ENCODE results near the gene PIRT. TPM values are rescaled to one million over a fixed set of nuclear protein-coding genes. Genes with fewer than 3 reads are reported as not detected.

Gene PIRT
- total and polyA plus RNA-seq, 2 of the 8 experiments (the other 6 are each of a cell fraction or from before 2014, with no cell fraction given) = 0.03 TPM; not detected in 1

- no peak overlapping the region for H3K4ac ChIP-seq (replicated peaks; ENCODE audit: insufficient read length, low read depth, low read length)
- peaks cover 7 to 10% (median 7%) of the 10 kb centered on the region in 4 experiments; a peak in 6 of 7 replicates for H3K4me1 ChIP-seq (replicated peaks in 1 of 4; ENCODE audit: control insufficient read depth in 3 of 4, insufficient read depth in 4 of 4, low read length in 3 of 4)
- no peak overlapping the region for H4K8ac ChIP-seq (ENCODE audit: extremely low read depth, insufficient read depth, low read length)
- no peak overlapping the region for H2BK20ac ChIP-seq (ENCODE audit: low read length)
- H3K23me2 ChIP-seq (ENCODE audit: low read depth, low read length) = peaks cover 17% of the 10 kb centered on the region; the same call in 1 of the 2 replicates
- no peaks in the 10 kb centered on the region; a peak in 1 of 4 replicates for H3K9me3 ChIP-seq (ENCODE audit: insufficient read depth in 2 of 2, low read depth in 1 of 2, low read length in 1 of 2)
- no peak overlapping the region for H2BK15ac ChIP-seq (ENCODE audit: low read length)
- DNase-seq (ENCODE audit: low read depth in 1 of 2, low spot score in 2 of 2) (no peak), FAIRE-seq (no peak)
- H3K79me1 ChIP-seq (ENCODE audit: low read depth, low read length) = no peaks in the 10 kb centered on the region
- H3K36me3 ChIP-seq (ENCODE audit: control insufficient read depth in 2 of 4, insufficient read depth in 4 of 4, low read length in 3 of 4) = no peaks in the 10 kb centered on the region
- H4K91ac ChIP-seq (replicated peaks; ENCODE audit: insufficient read length, low read length) = no peak overlapping the region
- CTCF ChIA-PET (ENCODE audit: partially characterized antibody) = interaction anchor here (0.6 to 10.0 kb wide), 10 partner anchors 8 to 206 kb away, joined by 3 to 88 read pairs (median 12); no protein-coding TSS in a partner anchor
- no peak overlapping the region for H2BK5ac ChIP-seq (ENCODE audit: low read depth, low read length)
- POLR2A ChIA-PET (ENCODE audit: partially characterized antibody) = no interaction called here
- H3K56ac ChIP-seq (replicated peaks; ENCODE audit: insufficient read length, low read depth, low read length) = no peak overlapping the region
- H4K20me1 ChIP-seq (replicated peaks in 1 of 2; ENCODE audit: control insufficient read depth in 1 of 2, insufficient read depth in 2 of 2, low read length in 2 of 2) = no peaks in the 10 kb centered on the region
- no peak overlapping the region for H2AK5ac ChIP-seq (ENCODE audit: low read depth, low read length)
- no peak overlapping the region for H3K4me3 ChIP-seq (ENCODE audit: extremely low read depth in 1 of 4, insufficient read depth in 2 of 4, low read depth in 3 of 4, low read length in 4 of 4)
- H3K27me3 ChIP-seq (replicated peaks in 1 of 4; ENCODE audit: control insufficient read depth in 3 of 4, extremely low read depth in 1 of 4, insufficient read depth in 3 of 4, low read length in 3 of 4) = peaks cover 0 to 2% (median 0%) of the 10 kb centered on the region in 4 experiments; a peak in 1 of 7 replicates
- no peak overlapping the region for H3K18ac ChIP-seq (ENCODE audit: extremely low read depth, low read length)
- no peak overlapping the region for H2BK12ac ChIP-seq (ENCODE audit: low read depth, low read length)
- no peak overlapping the region for H3K23ac ChIP-seq (ENCODE audit: insufficient read length)
- no peak overlapping the region for H4K5ac ChIP-seq (ENCODE audit: insufficient read length, low read depth, low read length)
- no peak overlapping the region for H3K27ac ChIP-seq (ENCODE audit: low read depth, low read length)
- 70% methylated on average over 4 of the region's 4 CpGs; no CpG with 5 or more reads in 1 of the 2 experiments for WGBS, 2 experiments (ENCODE audit: extremely low coverage in 1 of 2, insufficient coverage in 1 of 2, insufficient read length in 1 of 2, insufficient replicate concordance in 2 of 2, low coverage in 1 of 2, low lambda C conversion rate in 2 of 2, missing lambda C conversion rate in 1 of 2)
- no peak overlapping the region; a peak in 2 of 4 replicates for H3K4me2 ChIP-seq (ENCODE audit: insufficient read depth in 1 of 2, low read depth in 2 of 2, low read length in 2 of 2)
- H3K14ac ChIP-seq (ENCODE audit: insufficient read length) = no peak overlapping the region
- no peak overlapping the region for H2AFZ ChIP-seq (ENCODE audit: low read length)
- H3K9ac ChIP-seq (replicated peaks in 1 of 4; ENCODE audit: extremely low read depth in 1 of 4, low read depth in 3 of 4, low read length in 3 of 4) = no peak overlapping the region
- no peaks in the 10 kb centered on the region for H3K79me2 ChIP-seq (ENCODE audit: control insufficient read depth in 1 of 2, insufficient read depth in 2 of 2, low read length in 2 of 2)
- TF ChIP-seq NRF1 (IDR thresholded peaks at IDR 0.05; ENCODE audit: low read depth, low read length) (no peak), SRF (IDR thresholded peaks at IDR 0.05; ENCODE audit: low read depth, low read length) (no peak), CBX5 (IDR thresholded peaks at IDR 0.05; ENCODE audit: low read depth, low read length) (no peak), POU5F1 (IDR thresholded peaks at IDR 0.05; ENCODE audit: low read depth, low read length) (peak; percentile 64; the same call in 1 of the 2 replicates), POLR2A (IDR thresholded peaks at IDR 0.05; ENCODE audit: control extremely low read depth in 1 of 2, low read depth in 2 of 2, low read length in 2 of 2) (no peak)
- H2BK120ac ChIP-seq (replicated peaks; ENCODE audit: low read depth, low read length) = no peak overlapping the region
These were observed 4.8 kb upstream of the PIRT start for GRCh38 chr17:10842658-10843057.

Data from H1 (cell line).